HG03064 (cell line): Measurements from ENCODE around the gene CCDC30.
"Not testable (repeated sequence)": the region's sequence is repeated elsewhere in the genome, so short reads cannot be mapped to it uniquely, and the experiment has no call there.

Experiments
- ATAC-seq: cut with Tn5 transposase; IDR thresholded peaks from one replicate; pipeline ENCODE4 v1.9.1; 2021; ENCODE audit warnings: low read depth; ENCODE audit not compliant: unreplicated experiment

Gene CCDC30

GRCh38 chr1:42627205-42627604 is 164.1 kb downstream of the CCDC30 start:
- not testable (repeated sequence) for ATAC-seq

- ATAC-seq = no peak
Observed at GRCh38 chr1:42639116-42639515, 176.0 kb downstream of the CCDC30 start.

- no peak for ATAC-seq
Observed at GRCh38 chr1:42646056-42646455, 183.0 kb downstream of the CCDC30 start.

GRCh38 chr1:42657201-42657600 is 194.1 kb downstream of the CCDC30 start:
- ATAC-seq = no peak

- ATAC-seq = peak; percentile 95
Observed at GRCh38 chr1:42657981-42658876, 195.1 kb downstream of the CCDC30 start, which contains the start of gene PPIH. TSS of gene PPIH (plus strand) at chr1:42658423. CDS start at chr1:42658447, 24 bp downstream.

GRCh38 chr1:42658877-42659337 is 195.8 kb downstream of the CCDC30 start:
- peak; percentile 2 for ATAC-seq

GRCh38 chr1:42660907-42661500 is 197.9 kb downstream of the CCDC30 start:
- no peak for ATAC-seq

- ATAC-seq = no peak
Observed at GRCh38 chr1:42669936-42670335, 206.8 kb downstream of the CCDC30 start.

GRCh38 chr1:42670425-42670824 is 207.3 kb downstream of the CCDC30 start:
- ATAC-seq = no peak

GRCh38 chr1:42674214-42674613 is 211.1 kb downstream of the CCDC30 start:
- ATAC-seq = no peak

- ATAC-seq = no peak
Observed at GRCh38 chr1:42674682-42675081, 211.6 kb downstream of the CCDC30 start.

GRCh38 chr1:42675467-42675866 is 212.4 kb downstream of the CCDC30 start:
- no peak for ATAC-seq

- ATAC-seq = no peak
Observed at GRCh38 chr1:42676534-42677087, 213.5 kb downstream of the CCDC30 start.

- no peak for ATAC-seq
Observed at GRCh38 chr1:42679364-42679983, 216.4 kb downstream of the CCDC30 start.

GRCh38 chr1:42680055-42680454 is 217.0 kb downstream of the CCDC30 start:
- no peak for ATAC-seq

- ATAC-seq = no peak
Observed at GRCh38 chr1:42680921-42681683, 218.0 kb downstream of the CCDC30 start.

GRCh38 chr1:42681741-42682483 is 218.8 kb downstream of the CCDC30 start, which contains the start of gene YBX1:
TSS of gene YBX1 (plus strand) at chr1:42682418. CDS start at chr1:42682566, 148 bp downstream.
- peak; percentile 78 for ATAC-seq

GRCh38 chr1:42682484-42682738 is 219.3 kb downstream of the CCDC30 start:
- ATAC-seq = not testable (repeated sequence)

- peak; percentile 38 for ATAC-seq
Observed at GRCh38 chr1:42682739-42683531, 219.8 kb downstream of the CCDC30 start.
